ENCODE results near the gene CNKSR3. TPM values are rescaled to one million over a fixed set of nuclear protein-coding genes. Genes with fewer than 3 reads are reported as not detected.

Gene CNKSR3
- total RNA-seq, 1 experiment from 2014 or later = 5.6 TPM

GRCh38 chr6:154520280-154520679 lies 9.8 kb upstream of the CNKSR3 start:
- no peak overlapping the region for H3T11ph ChIP-seq (ENCODE audit: low read length)
- H3K23ac ChIP-seq (ENCODE audit: insufficient read length, low read depth, low read length) = no peak overlapping the region
- H2BK5ac ChIP-seq (ENCODE audit: insufficient read length, low read length) = no peak overlapping the region
- TF ChIP-seq, protein P1, sequence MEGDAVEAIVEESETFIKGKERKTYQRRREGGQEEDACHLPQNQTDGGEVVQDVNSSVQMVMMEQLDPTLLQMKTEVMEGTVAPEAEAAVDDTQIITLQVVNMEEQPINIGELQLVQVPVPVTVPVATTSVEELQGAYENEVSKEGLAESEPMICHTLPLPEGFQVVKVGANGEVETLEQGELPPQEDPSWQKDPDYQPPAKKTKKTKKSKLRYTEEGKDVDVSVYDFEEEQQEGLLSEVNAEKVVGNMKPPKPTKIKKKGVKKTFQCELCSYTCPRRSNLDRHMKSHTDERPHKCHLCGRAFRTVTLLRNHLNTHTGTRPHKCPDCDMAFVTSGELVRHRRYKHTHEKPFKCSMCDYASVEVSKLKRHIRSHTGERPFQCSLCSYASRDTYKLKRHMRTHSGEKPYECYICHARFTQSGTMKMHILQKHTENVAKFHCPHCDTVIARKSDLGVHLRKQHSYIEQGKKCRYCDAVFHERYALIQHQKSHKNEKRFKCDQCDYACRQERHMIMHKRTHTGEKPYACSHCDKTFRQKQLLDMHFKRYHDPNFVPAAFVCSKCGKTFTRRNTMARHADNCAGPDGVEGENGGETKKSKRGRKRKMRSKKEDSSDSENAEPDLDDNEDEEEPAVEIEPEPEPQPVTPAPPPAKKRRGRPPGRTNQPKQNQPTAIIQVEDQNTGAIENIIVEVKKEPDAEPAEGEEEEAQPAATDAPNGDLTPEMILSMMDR (conservative IDR thresholded peaks at IDR 0.05) = no peak
- no peaks in the 10 kb centered on the region for H4K20me1 ChIP-seq (ENCODE audit: control insufficient read depth, insufficient read depth, insufficient read length)
- H3K4ac ChIP-seq (ENCODE audit: low read depth, low read length) = no peak overlapping the region
- H3K18ac ChIP-seq (ENCODE audit: insufficient read length, low read depth, low read length) = no peak overlapping the region
- H3K27me3 Mint-ChIP-seq (ENCODE audit: low read depth) = no peaks in the 10 kb centered on the region; the same call in 1 of the 2 replicates
- WGBS (ENCODE audit: extremely low coverage, insufficient read length, low lambda C conversion rate) = no CpG with 5 or more reads among the region's 5 CpGs
- H3K27me3 ChIP-seq (ENCODE audit: insufficient read depth, low read length) = no peaks in the 10 kb centered on the region
- H3K4me2 ChIP-seq (ENCODE audit: insufficient read depth, insufficient read length, low read length) = no peak overlapping the region
- H3K27ac ChIP-seq (ENCODE audit: insufficient read length, low read depth, low read length) = no peak overlapping the region
- H4K8ac ChIP-seq (replicated peaks; ENCODE audit: insufficient read length, low read depth, low read length) = no peak overlapping the region
- no peak overlapping the region for H3K14ac ChIP-seq (ENCODE audit: insufficient read depth, low read length)
- H2BK20ac ChIP-seq (ENCODE audit: low read depth, low read length, poor library complexity, severe bottlenecking) = no peak overlapping the region
- no peak overlapping the region for H3K56ac ChIP-seq (ENCODE audit: insufficient read length, low read depth, low read length)
- H3K36me3 Mint-ChIP-seq (ENCODE audit: insufficient read depth in 1 of 3, low read depth in 3 of 3) = no peaks in the 10 kb centered on the region; a peak in 1 of 7 replicates
- no peak overlapping the region for H3K9ac ChIP-seq (ENCODE audit: extremely low read depth, insufficient read length, low read length)
- no peak overlapping the region for H4K91ac ChIP-seq (ENCODE audit: insufficient read length, low read depth, low read length)
- no peaks in the 10 kb centered on the region; the same call in 1 of the 2 replicates for H3K4me1 ChIP-seq (ENCODE audit: insufficient read depth, low read length)
- H2AFZ ChIP-seq (ENCODE audit: low read length) = no peak overlapping the region
- H4K5ac ChIP-seq (ENCODE audit: insufficient read length, low read depth, low read length) = no peak overlapping the region
- H3K9me3 Mint-ChIP-seq = no peaks in the 10 kb centered on the region; a peak in 1 of 5 replicates
- no peak overlapping the region for H2BK120ac ChIP-seq (ENCODE audit: low read depth, low read length, poor library complexity, severe bottlenecking)
- no peaks in the 10 kb centered on the region for H3K79me2 ChIP-seq (ENCODE audit: insufficient read depth, low read length)
- no peaks in the 10 kb centered on the region for H3K79me1 ChIP-seq (ENCODE audit: insufficient read depth, low read depth, low read length, poor library complexity, severe bottlenecking)
- H3K27ac Mint-ChIP-seq = no peak overlapping the region
- peaks cover 10 to 16% of the 10 kb centered on the region in 2 experiments for H3K4me1 Mint-ChIP-seq
- H2BK15ac ChIP-seq (ENCODE audit: low read depth, low read length) = no peak overlapping the region
- H2AK5ac ChIP-seq (ENCODE audit: insufficient read length, low read length) = no peak overlapping the region
- H2BK12ac ChIP-seq (ENCODE audit: insufficient read length, low read depth, low read length) = no peak overlapping the region
- H3K9me3 ChIP-seq (ENCODE audit: control insufficient read depth, low read depth, low read length) = no peaks in the 10 kb centered on the region
- H3K4me3 Mint-ChIP-seq = no peak overlapping the region
- no peaks in the 10 kb centered on the region for H3K23me2 ChIP-seq (ENCODE audit: insufficient read length, low read depth, low read length, poor library complexity, severe bottlenecking)
- DNase-seq = no peak

Measured in H9 (cell line).